GM20000 (cell line): ENCODE data around the gene SYNDIG1.

Experiments used
- DNase-seq: peaks from one replicate; pipeline ENCODE4 v3.0.0; 2012; ENCODE audit warnings: low spot score
- CTCF ChIP-seq: IDR thresholded peaks from 2 replicates; pipeline ENCODE4 v1.5.1; 2012; ENCODE audit warnings: mild to moderate bottlenecking, control low read depth; ENCODE audit errors: extremely low read depth, missing control alignments

Gene SYNDIG1

DNA sequence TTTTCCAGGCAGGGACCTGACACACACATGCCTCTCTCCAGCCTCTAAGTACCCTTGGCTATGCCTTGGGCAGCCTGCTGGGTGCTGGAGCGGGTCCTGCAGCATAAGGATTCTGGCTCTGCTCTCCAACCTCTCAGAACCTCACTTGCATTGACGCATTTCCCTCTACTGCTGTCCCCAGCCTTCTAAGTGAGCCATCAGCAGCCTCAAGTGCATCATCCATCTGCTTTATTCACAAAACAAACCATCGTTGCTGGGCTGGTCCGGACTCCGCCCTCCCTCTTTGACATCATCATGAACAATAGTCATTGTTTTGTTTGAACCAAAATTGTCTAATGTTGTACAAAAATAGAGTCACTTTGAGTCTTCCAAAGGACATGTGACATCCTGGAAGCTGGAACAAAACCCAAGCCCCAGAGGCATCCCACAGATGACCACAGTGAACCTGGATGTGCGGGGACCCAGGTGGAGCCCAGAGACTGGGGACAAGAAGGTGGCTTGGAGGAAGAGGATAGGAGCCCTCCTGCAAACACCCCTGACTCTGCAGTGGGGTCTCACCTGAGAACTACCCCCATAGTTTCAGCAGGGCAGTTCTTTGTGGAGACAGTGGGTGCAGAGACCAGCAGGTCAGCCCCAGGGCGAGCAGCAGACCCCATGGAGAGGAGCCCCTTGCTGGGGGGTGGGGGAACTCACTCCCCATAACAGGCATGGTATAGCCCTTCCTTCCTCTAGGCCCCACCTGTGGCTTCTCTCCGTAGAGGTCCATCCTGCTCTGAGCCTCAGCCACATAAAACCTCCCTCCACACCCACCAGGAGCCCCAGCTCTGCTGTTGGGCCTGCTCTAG is 230.1 kb downstream of the SYNDIG1 start:
- no peak for DNase-seq
- TF ChIP-seq CTCF: no peak

GRCh38 chr20:24700166-24700860 is 230.9 kb downstream of the SYNDIG1 start:
- no peak for TF ChIP-seq CTCF
- no peak for DNase-seq

DNA sequence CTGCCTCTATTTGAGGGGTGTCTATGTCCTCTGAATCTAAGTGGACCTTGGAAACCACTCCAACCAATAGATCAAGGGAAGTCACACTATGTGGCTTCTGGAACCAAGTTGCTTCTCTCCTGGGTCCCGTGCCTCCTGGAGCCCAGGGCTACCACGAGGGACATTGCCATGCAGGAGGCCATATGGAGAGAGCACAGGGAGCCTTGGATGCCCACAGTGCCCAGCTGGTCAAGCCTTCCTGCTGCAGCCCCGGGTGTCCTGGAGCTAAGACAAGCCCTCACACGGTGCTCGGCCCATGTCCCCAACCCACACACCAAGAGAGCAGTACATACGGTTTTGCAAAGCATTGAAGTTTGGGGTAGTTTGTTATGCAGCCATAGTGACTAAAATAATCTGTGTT is 231.6 kb downstream of the SYNDIG1 start:
- TF ChIP-seq CTCF: no peak
- DNase-seq: no peak

GRCh38 chr20:24701668-24702067 is 232.2 kb downstream of the SYNDIG1 start:
- DNase-seq: no peak
- TF ChIP-seq CTCF: no peak

DNA sequence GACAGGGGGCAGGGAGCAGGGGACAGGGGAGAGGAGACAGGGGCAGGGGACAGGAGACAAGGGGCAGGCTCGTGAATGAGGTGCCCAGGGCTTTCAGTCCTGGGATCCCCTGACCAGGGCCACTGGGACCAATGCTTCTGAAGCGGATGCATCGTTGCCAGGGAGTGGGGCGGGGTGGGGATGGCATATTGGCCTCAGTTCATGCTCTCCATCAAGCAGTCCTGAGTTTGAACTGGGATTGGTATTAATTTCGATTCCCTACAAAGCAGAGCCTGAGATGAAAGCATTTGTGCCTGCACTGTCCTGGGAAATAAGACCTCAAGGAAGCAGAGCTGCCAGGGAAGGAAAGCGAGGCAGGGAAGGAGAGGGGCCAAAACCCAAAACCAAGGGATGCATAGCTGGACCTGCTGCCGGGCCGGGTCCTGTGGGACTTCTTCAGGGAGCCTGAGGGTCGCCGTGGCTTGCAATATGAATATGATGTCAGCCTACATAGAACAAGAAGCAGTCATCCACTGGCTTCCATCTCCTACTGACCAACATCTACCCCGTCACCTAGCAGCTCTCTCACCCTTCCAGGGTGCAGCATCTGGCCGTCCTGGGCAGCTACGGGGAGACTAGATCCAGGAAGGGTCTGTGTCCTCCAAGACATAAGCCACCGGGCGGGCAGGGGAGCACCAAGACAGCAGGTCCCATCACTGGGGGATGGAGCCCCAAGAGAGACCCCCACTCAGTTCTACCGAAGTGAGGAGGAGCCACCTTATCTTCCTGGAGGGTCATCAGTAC is 233.3 kb downstream of the SYNDIG1 start:
- no peak for TF ChIP-seq CTCF
- DNase-seq: no peak

GRCh38 chr20:24703284-24703610 is 233.8 kb downstream of the SYNDIG1 start:
- TF ChIP-seq CTCF: no peak
- no peak for DNase-seq

DNA sequence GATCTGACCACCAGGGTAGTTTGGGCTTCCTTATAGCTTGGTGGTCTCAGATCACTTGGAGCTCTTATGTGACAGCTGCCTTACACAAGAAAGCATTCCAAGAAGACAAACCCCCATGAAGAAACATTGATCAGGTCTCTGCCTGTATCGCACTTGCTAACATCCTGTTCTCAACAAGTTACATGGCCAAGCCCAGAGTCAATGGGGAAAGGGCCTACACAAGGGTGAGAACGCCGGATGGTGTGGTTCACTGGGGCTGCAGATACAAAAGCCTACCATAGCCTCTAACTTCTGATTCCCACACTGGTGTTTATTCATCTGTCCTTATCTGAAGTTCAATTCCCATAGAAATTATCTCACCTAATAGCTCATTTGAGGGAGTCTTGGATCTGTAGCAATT is 235.5 kb downstream of the SYNDIG1 start:
- no peak for TF ChIP-seq CTCF
- no peak for DNase-seq
